ENCODE data around the gene AKAP8L. TPM values are rescaled to one million over a fixed set of nuclear protein-coding genes. Genes with fewer than 3 reads are reported as not detected.
"Not testable (repeated sequence)": the region's sequence is repeated elsewhere in the genome, so short reads cannot be mapped to it uniquely, and the experiment has no call there.

Gene AKAP8L
- total RNA-seq, 1 donor from 2014 or later, result 133 TPM

DNA sequence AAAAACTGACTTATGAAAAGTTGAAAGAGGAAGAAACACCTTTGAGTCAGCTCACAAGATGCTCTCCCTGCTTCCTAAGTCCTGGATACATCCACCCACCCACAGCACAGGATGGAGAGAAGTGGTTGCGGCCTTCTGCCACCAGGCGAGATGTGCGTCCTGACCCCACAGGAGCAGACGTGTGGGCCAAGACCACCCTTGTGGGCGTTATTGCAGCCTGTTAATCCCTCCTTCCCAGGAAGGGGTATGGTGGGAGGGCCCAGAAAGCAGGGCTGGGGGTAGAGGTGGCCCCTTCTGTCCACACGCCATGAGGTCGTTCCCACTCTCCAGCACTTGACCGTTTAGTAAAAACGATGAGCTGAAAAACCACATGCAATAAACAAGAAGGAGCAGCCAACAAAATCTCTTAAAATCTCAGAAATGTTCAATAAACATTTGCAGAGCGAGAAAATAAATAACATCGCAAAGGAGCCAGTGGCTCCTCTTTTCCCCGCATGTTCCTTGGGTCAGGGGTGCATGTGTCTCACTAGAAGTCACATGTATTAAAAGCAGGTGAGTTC lies 2.4 kb upstream of the AKAP8L start:
- no peak for DNase-seq (ENCODE audit: low spot score)

GRCh38 chr19:15419413-15420025 lies 731 bp upstream of the AKAP8L start:
- DNase-seq (ENCODE audit: low spot score), result no peak

- DNase-seq (ENCODE audit: low spot score), result peak; percentile 52
Observed at GRCh38 chr19:15418231-15418578, 583 bp downstream of the AKAP8L start.

GRCh38 chr19:15417699-15418098 lies 1.1 kb downstream of the AKAP8L start:
- DNase-seq (ENCODE audit: low spot score), result peak; percentile 37

GRCh38 chr19:15412832-15413231 lies 6.0 kb downstream of the AKAP8L start:
- no peak for DNase-seq (ENCODE audit: low spot score)

GRCh38 chr19:15411351-15411750 lies 7.4 kb downstream of the AKAP8L start:
- not testable (repeated sequence) for DNase-seq (ENCODE audit: low spot score)

GRCh38 chr19:15404780-15405211 lies 14.0 kb downstream of the AKAP8L start:
- no peak for DNase-seq (ENCODE audit: low spot score)

DNA sequence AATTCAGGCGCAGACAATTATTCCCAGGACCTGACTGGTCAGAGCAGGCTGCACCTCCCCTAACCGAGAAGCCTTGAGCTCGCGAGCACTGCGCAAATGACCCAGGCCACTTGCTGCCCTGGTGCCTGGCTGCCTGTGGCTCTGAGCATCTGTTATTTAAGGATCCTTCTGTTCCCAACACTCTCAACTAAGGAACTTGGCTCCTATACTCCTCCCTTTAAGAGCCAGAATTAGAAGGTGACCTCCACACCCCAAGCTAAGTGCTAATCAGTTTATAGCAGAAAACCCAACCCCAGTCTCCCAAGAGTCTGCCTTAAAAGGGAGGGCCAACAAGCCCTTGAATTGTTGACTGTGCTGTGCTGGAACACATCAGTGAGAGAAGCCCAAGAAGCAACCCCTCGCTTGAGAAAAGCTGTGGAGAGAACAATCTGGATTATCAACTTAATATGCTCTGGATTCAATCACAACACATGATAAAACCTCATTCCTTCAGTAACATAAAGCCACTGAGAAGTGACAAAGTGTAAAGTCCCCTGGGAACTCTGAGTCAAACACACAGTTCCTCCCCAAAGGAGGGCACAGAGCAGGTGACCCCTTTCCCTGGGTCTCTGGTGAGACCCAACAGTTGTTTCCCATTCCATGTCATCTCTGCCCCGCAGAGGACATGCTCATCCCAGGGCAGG lies 14.6 kb downstream of the AKAP8L start:
- no peak for DNase-seq (ENCODE audit: low spot score)

- DNase-seq (ENCODE audit: low spot score), result no peak
Observed at GRCh38 chr19:15403151-15403531, 15.6 kb downstream of the AKAP8L start.

- no peak for DNase-seq (ENCODE audit: low spot score)
Observed at GRCh38 chr19:15402411-15403150, 16.2 kb downstream of the AKAP8L start.

GRCh38 chr19:15401397-15401710 lies 17.4 kb downstream of the AKAP8L start:
- DNase-seq (ENCODE audit: low spot score), result no peak

- DNase-seq (ENCODE audit: low spot score), result no peak
Observed at GRCh38 chr19:15400521-15401396, 18.0 kb downstream of the AKAP8L start.

GRCh38 chr19:15399635-15400034 lies 19.2 kb downstream of the AKAP8L start:
- no peak for DNase-seq (ENCODE audit: low spot score)

GRCh38 chr19:15399234-15399515 lies 19.6 kb downstream of the AKAP8L start:
- DNase-seq (ENCODE audit: low spot score), result no peak

- no peak for DNase-seq (ENCODE audit: low spot score)
Observed at GRCh38 chr19:15398501-15399233, 20.1 kb downstream of the AKAP8L start.

- no peak for DNase-seq (ENCODE audit: low spot score)
Observed at GRCh38 chr19:15397782-15398181, 21.0 kb downstream of the AKAP8L start.

GRCh38 chr19:15397236-15397635 lies 21.6 kb downstream of the AKAP8L start:
- no peak for DNase-seq (ENCODE audit: low spot score)

DNA sequence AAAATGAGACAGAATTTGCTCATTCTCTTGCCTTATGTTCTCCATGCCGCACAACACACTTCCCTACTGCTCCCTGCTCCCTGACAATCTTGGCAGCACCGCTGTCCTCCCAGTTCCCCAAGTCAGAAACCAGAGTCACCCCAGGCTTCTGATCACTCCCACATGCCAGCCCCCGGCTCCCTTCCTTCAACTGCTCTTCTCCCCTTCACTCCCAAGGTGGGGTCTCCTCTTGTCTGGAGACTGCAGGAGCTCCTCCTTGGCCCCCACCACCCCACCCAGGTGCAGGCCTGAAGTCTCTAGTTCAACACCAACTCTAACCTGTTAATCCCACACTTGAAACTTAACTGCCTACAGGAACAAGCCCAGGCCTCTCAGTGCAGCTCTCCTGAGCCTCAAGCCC lies 22.4 kb downstream of the AKAP8L start:
- DNase-seq (ENCODE audit: low spot score), result no peak

GRCh38 chr19:15395251-15395650 lies 23.5 kb downstream of the AKAP8L start:
- not testable (repeated sequence) for DNase-seq (ENCODE audit: low spot score)

GRCh38 chr19:15394426-15394825 lies 24.4 kb downstream of the AKAP8L start:
- DNase-seq (ENCODE audit: low spot score), result no peak

DNA sequence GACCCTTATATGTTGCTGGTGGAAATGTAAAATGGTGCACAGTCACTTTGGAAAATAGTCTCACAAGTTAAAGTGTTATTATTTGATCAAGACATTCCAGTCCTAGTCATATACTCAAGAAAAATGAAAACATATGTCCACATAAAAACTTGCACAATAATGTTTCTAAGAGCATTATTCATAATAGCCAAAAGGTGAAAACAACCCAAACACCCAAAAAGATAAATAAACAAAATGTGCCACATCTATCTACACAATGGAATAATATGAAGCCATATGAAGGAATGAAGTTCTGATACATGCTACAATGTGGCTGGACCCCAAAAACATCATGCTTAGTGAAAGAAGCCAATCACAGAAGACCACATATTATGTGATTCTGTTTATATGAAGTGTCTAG lies 24.8 kb downstream of the AKAP8L start:
- no peak for DNase-seq (ENCODE audit: low spot score)
